Measurements from ENCODE around the gene FABP2. TPM values are rescaled to one million over a fixed set of nuclear protein-coding genes. Genes with fewer than 3 reads are reported as not detected.

The FABP2 gene
- polyA plus RNA-seq, 1 experiment = not detected

DNA sequence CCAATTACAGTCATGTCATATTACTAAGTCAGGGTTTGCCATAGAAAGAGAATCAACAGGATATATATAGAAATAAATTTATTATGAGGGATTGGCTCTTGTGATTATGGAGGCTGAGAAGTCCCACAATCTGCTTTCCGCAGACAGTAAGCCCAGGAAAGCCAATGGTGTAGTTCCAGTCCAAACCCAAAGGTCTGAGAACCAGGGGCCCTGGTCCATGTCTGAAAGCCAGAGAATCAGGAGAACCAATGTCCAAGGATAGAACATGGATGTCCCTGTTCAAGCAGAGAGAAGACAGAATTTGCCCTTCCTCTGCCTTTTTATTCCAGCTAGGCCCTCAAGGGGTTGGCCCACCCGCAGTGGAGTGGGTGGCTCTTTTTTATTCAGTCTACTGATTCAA, 25.6 kb downstream of the FABP2 start:
- no peak for DNase-seq (ENCODE audit: low read depth, low spot score)
- TF ChIP-seq, protein P1, sequence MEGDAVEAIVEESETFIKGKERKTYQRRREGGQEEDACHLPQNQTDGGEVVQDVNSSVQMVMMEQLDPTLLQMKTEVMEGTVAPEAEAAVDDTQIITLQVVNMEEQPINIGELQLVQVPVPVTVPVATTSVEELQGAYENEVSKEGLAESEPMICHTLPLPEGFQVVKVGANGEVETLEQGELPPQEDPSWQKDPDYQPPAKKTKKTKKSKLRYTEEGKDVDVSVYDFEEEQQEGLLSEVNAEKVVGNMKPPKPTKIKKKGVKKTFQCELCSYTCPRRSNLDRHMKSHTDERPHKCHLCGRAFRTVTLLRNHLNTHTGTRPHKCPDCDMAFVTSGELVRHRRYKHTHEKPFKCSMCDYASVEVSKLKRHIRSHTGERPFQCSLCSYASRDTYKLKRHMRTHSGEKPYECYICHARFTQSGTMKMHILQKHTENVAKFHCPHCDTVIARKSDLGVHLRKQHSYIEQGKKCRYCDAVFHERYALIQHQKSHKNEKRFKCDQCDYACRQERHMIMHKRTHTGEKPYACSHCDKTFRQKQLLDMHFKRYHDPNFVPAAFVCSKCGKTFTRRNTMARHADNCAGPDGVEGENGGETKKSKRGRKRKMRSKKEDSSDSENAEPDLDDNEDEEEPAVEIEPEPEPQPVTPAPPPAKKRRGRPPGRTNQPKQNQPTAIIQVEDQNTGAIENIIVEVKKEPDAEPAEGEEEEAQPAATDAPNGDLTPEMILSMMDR (IDR thresholded peaks at IDR 0.05; ENCODE audit: low read depth, low read length) = no peak

DNA sequence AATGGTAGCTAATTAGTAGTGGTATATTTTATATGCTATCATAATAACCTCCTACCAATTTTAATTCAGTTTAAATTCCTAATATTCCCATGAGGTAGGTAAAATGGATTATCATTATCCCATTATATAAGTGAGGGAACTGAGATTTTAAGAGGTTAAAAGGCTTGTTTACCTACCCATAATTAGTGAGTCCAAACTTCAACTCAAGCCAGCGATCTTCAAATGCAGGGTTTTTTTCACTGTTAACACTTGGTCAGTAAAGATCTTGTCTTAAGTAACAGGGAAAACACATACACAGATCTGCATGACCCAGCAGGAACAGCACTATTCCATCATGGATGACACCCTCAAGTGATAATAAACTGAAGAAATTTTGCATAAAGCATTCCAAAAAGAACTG, 31.3 kb downstream of the FABP2 start:
- ChIA-PET POLR2A (no interaction called here), CTCF (interaction anchor here (1.0 to 2.1 kb wide), 3 partner anchors 248 to 309 kb away, joined by 5 to 13 read pairs (median 5); no protein-coding TSS in a partner anchor)
- no peaks in the 10 kb centered on the region for H3K27me3 ChIP-seq (ENCODE audit: control insufficient read depth, insufficient read depth, low read length)
- no peak overlapping the region for H3K27ac ChIP-seq (ENCODE audit: low read depth, low read length)
- TF ChIP-seq, protein P1 (IDR thresholded peaks at IDR 0.05; ENCODE audit: low read depth, low read length) = no peak
- H3K9me3 ChIP-seq (ENCODE audit: control insufficient read depth, insufficient read depth, low read length) = no peaks in the 10 kb centered on the region
- no peak for DNase-seq (ENCODE audit: low read depth, low spot score)
- H3K4me3 ChIP-seq (ENCODE audit: low read depth, low read length) = no peak overlapping the region

More for the DNA sequence above, 25.6 kb downstream of the FABP2 start:
- H3K9me3 ChIP-seq (ENCODE audit: control insufficient read depth, insufficient read depth, low read length) = no peaks in the 10 kb centered on the region
- ChIA-PET CTCF (interaction anchor here (1.9 kb wide), 1 partner anchor 10 kb away, joined by 5 read pairs; no protein-coding TSS in a partner anchor), POLR2A (no interaction called here)
- no peak overlapping the region for H3K4me3 ChIP-seq (ENCODE audit: low read depth, low read length)
- no peaks in the 10 kb centered on the region for H3K27me3 ChIP-seq (ENCODE audit: control insufficient read depth, insufficient read depth, low read length)
- H3K27ac ChIP-seq (ENCODE audit: low read depth, low read length) = no peak overlapping the region

DNA sequence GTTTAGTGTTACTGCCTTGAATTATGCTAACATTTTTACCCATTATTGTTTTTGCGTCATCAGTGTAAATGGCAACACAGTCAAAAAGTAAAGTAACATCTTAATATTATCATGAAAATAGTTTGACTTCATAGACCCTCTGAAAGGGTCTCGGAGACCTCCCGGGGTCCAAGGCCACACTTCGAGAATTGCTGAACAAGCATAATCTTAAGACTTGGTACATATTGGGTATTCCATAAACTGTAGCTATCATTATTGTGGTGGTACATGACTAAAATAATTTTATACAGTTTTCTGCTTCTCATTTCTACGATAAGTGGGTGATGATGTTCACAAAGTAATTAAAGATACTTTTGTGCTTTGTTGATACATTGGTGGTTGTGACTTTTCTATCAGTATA, 32.6 kb downstream of the FABP2 start:
- no peaks in the 10 kb centered on the region for H3K27me3 ChIP-seq (ENCODE audit: control insufficient read depth, insufficient read depth, low read length)
- POLR2A ChIA-PET = no interaction called here
- H3K4me3 ChIP-seq (ENCODE audit: low read depth, low read length) = no peak overlapping the region
- TF ChIP-seq, protein P1 (IDR thresholded peaks at IDR 0.05; ENCODE audit: low read depth, low read length) = no peak
- no peak for DNase-seq (ENCODE audit: low read depth, low spot score)
- no peak overlapping the region for H3K27ac ChIP-seq (ENCODE audit: low read depth, low read length)
- CTCF ChIA-PET = interaction anchor here (0.8 to 2.1 kb wide), 3 partner anchors 246 to 308 kb away, joined by 3 to 13 read pairs (median 7); no protein-coding TSS in a partner anchor
- no peaks in the 10 kb centered on the region for H3K9me3 ChIP-seq (ENCODE audit: control insufficient read depth, insufficient read depth, low read length)

DNA sequence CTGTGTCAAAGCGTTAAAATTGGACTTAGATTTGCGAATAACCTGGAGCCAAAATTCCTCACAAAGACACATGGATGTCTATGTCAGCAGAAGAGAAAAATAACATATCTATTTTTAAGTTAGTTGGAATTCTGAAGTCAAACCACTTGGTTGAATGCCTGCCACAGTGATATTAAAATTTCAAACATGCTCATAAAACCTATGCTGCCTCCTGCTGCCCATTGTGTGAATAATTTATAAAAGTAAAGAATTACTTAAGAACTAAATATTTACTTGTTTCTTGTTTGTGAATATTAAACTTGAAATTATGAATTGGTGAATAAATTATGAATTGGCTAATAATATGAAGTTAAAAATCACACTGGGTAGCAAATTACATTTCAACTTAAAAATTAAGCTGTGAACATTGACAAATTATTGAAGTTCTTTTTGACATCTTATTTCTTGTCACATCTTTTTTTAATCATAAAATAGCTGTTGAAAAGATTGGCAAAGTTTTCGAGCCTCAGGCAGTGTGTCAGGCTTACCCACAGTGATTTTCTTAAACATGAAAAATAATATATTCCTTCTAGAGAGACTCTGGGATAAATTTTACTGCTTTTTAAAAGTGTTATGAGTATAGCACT, 35.4 kb downstream of the FABP2 start:
- POLR2A ChIA-PET = no interaction called here
- H3K27ac ChIP-seq (ENCODE audit: low read depth, low read length) = no peak overlapping the region

More for the DNA sequence above, 35.4 kb downstream of the FABP2 start:
- peak; percentile 42 for DNase-seq (ENCODE audit: low read depth, low spot score)
- CTCF ChIA-PET = interaction anchor here (0.6 to 1.1 kb wide), 20 partner anchors 9 to 511 kb away, joined by 3 to 23 read pairs (median 4); a partner anchor contains a TSS
- Histone ChIP-seq H3K9me3 (ENCODE audit: control insufficient read depth, insufficient read depth, low read length) (no peaks in the 10 kb centered on the region), H3K27me3 (ENCODE audit: control insufficient read depth, insufficient read depth, low read length) (no peaks in the 10 kb centered on the region), H3K4me3 (ENCODE audit: low read depth, low read length) (no peak overlapping the region)
- TF ChIP-seq, protein P1 (IDR thresholded peaks at IDR 0.05; ENCODE audit: low read depth, low read length) = peak; percentile 65

All from AG04450 (cell line).